ENCODE measurements around the gene ZNF3.
"Not testable (repeated sequence)": the region's sequence is repeated elsewhere in the genome, so short reads cannot be mapped to it uniquely, and the experiment has no call there.

Gene ZNF3

DNA sequence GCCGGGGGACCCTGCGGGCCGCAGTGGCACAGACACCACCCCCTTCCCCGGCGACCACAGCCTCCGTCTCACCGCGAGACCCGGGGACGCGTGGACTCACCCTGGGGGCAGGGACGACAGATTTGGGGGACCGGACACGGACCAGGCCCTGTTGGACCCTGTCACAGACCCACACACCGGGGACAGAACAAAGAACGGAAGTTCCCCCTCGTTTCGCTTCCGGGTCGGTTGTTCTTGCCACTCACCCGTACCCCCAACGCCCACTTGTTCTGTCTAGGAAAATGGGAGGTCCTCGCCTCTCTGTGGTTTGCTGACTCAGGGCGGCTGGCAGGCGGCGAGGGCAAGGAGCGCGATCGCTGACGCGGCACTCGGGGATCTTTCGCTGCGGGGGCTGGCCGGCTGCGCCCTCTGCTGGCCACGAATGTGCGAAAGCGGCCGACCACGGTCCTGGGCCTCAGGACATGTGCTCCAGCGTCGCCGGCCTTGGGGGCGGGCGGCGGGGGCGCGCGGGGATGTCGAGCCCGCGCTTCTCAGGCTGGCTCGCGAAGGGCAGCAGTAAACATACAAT, at the start of gene ZNF3:
Gene ZNF3, minus strand, starts transcription at position 189 of the 568 bp plus-strand sequence. CDS start 4,366 bp downstream, outside the sequence.
- peak; percentile 99 for DNase-seq

DNA sequence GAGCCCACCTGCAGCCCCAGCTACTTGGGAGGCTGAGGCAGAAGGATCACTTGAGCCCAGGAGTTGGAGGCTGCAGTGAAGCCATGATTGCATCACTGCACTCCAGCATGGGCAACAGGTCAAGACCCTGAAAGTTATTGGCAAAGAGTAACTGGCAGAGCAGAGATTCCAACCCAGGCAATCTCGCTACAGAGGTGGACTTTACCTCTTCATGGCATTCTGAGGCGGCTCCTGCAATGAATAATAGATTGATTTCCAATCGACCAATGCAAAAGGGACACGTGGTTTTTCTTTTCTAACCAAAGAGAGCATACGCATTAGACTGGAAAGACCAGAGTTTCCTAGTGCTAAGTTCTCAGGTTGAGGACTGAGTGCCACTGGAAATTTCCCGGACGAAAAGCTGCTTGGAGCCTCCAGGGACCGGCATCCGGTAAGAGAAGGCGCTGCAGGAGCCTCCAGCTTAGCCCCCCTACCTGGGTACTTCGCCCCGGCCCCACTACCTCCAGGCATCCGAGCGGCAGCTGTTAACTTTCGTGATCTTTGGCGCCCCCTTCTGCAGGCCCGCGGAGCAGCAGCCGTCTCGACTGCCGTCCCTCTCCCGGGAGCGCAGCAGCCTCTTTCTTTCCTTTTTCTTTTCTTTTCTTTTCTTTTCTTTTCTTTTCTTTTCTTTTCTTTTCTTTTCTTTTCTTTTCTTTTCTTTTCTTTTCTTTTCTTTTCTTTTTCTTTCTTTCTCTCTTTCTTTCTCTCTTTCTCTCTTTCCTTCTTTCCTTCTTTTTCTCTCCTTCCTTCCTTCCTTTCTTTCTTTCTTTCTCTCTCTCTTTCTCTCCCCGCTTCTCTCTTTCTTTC, 49.3 kb upstream of the ZNF3 start:
- DNase-seq = peak; percentile 83 to 84

DNA sequence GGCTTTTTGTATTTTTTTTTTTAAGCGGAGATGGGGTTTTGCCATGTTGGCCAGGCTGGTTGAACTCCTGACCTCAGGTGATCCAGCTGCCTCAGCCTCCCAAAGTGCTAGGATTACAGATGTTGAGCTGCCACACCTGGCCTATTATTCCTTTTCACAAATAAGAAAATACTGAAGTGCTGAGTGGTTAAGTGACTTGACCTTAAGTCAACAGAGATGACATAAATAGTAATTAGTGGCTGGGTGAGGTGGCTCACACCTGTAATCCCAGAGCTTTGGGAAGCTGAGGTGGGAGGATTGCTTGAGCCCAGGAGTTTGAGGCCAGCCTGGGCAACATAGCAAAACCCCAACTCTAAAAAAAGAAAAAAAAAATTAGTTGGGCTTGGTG, 48.7 kb upstream of the ZNF3 start:
- not testable (repeated sequence) for DNase-seq

DNA sequence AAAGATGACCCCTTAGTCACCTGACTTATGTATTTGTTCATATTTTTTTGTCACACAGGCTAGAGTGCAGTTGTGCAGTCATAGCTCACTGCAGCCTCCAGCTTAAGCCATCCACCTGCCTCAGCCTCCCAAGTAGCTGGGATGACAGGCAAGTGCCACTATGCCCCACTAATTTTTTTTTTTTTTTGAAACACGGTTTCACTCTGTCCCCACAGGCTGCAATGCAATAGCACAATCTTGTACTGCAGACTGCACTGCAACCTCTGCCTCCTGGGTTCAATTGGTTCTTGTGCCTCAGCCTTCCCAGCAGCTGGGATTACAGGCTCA, 47.1 kb upstream of the ZNF3 start:
- no peak for DNase-seq

GRCh38 chr7:100127866-100128636, 46.5 kb upstream of the ZNF3 start:
- DNase-seq = peak in 1 of 2 donors; percentile 25

DNA sequence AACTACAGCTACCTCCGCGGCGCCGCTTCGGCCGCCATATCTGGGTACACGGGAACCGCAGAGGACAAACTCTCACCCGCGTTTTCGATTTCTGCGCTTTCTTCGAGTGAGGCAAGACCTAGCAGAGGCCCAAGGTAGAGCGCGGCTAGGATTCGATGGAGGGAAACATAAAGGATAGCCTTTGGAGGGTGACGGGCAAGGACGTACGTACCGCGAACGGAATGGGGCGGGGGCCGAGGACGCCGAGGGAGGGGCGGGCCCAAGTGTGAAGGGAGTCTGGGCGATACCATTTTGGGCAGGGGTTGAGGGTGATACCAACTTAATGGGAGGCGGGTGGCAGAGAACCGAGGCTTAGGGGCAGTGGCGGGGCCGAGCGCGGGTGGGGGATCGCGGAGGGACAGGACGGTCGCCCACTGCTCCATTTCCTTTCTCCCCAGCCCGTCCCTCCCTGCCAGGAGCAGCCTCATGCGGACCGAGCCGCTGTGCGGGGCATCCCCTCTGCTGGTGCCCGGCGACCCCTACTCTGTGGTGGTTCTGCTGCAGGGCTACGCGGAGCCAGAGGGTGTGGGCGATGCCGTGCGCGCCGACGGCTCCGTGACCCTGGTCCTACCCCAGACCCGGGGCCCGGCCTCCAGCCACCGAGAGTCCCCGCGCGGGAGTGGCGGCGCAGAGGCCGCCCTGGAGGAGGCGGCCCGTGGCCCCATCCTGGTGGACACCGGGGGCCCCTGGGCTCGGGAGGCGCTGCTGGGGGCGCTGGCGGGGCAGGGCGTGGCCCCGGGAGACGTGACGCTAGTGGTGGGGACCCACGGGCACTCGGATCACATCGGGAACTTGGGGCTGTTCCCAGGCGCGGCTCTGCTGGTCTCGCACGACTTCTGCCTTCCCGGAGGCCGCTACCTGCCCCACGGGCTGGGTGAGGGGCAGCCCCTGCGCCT, 45.7 kb upstream of the ZNF3 start, which contains the start of gene MBLAC1:
Gene MBLAC1, plus strand, starts transcription at position 37 of the 935 bp plus-strand sequence. Its CDS starts 429 bp downstream, at position 466.
- peak; percentile 89 to 95 for DNase-seq

DNA sequence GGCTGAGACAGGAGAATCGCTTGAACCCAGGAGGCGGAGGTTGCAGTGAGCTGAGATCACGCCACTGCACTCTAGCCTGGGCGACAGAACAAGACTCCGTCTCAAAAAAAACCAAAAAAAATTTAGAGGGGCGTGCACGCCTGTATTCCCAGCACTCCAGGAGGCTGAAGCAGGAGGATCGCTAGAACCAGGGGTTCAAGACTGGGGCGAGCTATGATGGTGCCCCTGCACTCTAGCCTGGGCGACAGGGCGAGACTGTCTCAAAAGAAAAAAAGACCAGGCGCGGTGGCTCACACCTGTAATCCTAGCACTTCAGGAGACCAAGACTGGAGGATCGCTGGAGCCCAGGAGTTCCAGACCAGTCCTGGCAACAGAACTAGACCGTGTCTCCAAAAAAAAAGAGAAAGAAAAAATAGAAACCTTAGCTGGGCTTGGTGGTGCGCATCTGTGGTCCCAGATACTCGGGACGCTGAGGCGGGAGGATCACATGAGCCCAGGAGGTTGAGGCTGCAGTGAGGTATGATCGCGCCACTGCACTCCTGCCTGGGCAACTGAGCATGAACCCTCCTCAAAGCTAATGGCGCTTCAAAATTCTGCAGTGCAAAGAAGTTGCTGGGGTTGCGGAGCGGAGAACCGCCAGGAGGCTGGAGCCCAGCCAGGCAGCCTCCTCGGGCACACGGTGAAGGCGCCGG, 44.9 kb upstream of the ZNF3 start:
- no peak for DNase-seq

DNA sequence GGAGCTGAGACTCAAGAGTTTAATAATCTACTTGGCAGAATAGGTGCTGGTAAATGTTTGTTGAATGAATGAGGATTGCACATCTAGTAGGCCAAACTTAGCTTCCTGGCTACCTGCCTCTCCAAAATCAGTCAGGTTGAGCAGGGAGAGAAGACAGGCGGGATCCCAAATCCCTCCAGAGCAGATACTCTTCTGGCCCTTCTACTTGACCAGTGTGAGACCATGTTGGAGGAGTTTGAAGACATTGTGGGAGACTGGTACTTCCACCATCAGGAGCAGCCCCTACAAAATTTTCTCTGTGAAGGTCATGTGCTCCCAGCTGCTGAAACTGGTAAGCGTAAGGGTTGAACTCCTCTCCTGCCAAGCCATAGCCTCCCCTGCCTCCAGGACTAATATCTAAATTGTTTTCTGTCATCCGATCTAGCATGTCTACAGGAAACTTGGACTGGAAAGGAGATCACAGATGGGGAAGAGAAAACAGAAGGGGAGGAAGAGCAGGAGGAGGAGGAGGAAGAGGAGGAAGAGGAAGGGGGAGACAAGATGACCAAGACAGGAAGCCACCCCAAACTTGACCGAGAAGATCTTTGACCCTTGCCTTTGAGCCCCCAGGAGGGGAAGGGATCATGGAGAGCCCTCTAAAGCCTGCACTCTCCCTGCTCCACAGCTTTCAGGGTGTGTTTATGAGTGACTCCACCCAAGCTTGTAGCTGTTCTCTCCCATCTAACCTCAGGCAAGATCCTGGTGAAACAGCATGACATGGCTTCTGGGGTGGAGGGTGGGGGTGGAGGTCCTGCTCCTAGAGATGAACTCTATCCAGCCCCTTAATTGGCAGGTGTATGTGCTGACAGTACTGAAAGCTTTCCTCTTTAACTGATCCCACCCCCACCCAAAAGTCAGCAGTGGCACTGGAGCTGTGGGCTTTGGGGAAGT, 43.0 kb upstream of the ZNF3 start:
- DNase-seq = no peak

- no peak for DNase-seq
Observed at GRCh38 chr7:100122568-100122967, 41.0 kb upstream of the ZNF3 start.

DNA sequence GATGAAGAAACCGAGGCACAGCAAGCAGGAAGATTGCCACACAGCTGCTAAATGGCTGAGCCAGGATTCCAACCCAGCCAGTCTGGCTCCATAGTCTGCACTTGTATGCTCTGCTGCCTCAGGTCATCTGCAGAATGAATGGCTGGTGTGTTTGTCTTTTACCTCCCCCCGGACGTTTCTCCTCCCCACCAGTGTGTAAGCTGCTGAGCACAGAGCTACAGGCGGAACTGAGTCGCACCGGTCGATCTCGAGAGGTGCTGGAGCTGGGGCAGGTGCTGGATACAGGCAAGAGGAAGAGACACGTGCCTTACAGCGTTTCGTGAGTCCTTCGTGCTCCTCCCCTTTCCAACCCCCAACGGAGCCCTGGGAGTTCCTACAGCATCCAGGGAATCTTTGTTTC, 40.5 kb upstream of the ZNF3 start:
- DNase-seq = no peak

DNA sequence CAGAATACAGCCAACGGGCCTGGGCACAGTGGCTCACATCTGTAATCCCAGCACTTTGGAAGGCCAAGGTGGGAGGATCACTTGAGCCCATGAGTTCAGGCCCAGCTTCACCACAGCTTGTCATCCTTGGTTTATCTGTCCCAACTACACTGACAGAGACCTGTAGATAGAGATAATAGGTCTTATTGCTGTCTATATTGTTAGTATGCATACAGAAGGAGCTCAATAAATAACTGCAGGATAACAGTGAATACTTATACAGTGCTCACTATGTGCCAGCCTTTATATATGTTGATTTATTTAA, 39.2 kb upstream of the ZNF3 start:
- DNase-seq = no peak

DNA sequence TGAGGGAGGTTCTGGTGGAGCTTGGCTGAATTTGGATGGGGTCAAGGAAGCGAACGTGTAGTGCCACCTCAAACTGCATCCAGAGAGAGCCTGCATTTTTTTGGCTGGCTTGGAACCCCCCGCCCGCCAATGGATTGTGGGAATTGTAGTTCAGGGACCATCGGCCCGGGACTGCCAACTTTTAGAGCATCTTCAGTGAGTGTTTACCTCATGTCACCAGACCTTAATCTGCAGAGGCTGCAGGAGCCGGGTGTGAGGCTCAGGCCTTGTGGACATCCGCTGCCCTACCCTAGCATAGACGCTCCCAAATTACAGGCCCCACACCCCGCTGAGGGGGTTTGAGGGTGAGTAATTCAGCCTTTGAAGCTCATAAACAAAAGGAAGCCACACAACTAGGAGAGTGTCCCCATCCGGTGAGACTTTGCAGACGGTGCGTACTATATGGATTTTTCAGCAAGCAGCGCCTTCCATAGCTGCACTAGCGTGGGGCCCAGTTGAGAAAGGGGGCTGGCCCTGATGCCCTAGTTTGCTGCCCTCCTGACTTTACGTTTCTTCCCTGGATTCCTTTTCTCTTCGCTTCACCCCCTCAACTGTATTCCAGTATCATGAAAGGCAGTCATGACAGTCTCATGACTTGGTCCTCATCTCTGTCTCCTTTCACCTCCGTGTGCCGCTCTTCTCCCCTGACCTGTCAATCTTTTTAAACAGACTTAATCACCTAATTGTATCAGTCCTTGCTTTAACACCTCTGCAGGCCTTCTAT, 38.6 kb upstream of the ZNF3 start:
- peak; percentile 69 to 80 for DNase-seq

DNA sequence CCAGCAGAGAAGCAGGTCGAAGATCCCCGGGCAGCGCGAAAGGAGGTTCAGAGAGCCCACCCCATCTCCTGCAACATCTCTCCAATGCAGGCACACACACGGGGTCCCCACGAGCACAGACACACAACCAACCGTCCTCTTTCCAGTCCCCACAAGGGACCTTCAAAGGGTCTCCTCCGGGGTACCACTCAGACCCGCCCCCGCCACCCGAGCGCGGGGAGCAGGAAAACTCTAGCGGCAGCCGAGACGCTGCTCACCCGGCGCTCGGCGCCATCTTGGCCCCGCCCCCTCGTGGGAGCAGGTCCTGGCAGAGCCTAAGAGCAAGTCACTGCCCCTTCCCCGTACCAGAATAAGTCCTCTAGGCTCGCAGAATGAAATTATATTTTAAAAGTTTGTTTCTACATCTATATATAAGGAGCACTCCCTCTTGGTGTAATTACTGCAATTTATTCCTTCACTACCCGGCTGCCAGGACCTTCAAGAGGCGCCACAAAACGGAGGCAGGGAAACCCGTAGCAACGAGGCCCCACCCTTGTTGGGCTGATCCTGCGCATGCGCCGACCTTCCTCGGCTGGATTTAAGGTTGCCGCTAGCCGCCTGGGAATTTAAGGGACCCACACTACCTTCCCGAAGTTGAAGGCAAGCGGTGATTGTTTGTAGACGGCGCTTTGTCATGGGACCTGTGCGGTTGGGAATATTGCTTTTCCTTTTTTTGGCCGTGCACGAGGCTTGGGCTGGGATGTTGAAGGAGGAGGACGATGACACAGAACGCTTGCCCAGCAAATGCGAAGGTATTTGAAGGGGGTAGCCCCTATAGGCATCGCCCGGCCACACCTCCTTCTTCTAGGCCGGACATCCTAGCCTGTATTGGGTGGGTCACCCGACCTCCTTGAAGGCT, 37.8 kb upstream of the ZNF3 start, which contains the start of the genes CNPY4 and TAF6:
Gene CNPY4, plus strand, starts transcription at position 563 of the 898 bp plus-strand sequence. Its CDS starts 111 bp downstream, at position 674.
Gene TAF6, minus strand, starts transcription at position 287 of the 898 bp plus-strand sequence. CDS start 5,149 bp downstream, outside the sequence.
- peak; percentile 94 to 96 for DNase-seq

- DNase-seq = no peak
Observed at GRCh38 chr7:100118388-100119071, 37.0 kb upstream of the ZNF3 start.

GRCh38 chr7:100115026-100115425, 33.5 kb upstream of the ZNF3 start:
- DNase-seq = no peak

DNA sequence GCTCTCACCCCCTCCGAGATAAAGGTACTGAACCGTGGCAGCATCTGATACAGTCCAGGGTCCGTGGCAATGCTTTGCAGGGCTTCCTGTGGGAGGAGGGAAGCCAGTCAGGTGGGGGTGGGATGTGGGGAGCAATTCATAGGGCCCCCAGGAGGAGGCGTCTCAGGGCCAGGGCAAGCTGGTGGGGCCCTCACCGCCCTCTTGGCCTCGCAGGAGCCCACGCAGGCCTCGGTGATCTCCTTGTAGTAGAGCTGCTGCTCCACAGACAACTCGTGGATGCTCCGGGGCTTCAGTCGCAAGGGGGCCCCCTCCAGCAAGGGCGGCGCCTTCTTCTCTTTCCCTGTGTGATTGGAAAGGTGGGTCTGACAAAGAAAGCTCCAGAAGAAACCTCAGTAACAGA, 30.4 kb upstream of the ZNF3 start:
- DNase-seq = no peak

- DNase-seq = no peak
Observed at GRCh38 chr7:100111156-100111555, 29.6 kb upstream of the ZNF3 start.

DNA sequence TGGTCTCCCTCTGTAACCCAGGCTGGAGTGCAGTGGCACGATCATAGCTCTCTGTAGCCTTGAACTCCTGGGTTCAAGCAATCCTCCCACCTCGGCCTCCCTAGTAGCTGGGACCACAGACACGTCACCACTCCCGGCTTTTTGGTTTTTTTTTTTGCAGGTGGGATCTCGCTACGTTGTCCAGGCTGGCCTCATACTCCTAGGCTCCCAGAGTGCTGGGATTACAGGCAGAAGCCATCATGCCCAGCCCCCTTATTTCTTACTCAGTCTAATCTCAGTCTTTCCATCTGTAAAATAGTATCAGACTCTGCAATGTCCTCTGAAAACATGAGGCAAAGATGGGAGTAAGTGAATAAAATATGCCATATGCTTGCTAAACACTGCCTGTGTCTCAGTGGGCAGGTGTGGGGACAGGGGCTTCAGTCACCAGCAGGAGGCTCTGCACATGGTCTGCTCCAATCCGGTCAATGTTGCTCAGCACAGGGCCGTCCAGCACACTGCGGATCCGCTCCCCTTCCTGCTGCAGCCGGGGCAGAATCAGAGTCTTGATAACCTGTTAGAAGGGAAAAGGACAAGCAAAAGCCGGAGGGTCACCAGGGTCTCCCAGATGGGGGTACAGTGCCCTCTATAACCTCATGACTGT, 28.1 kb upstream of the ZNF3 start:
- DNase-seq = no peak

Measured in CD4-positive, alpha-beta T cell treated with Interleukin-4 for 1 hour (primary cell).